ENCODE results near the gene ELF5. TPM values are rescaled to one million over a fixed set of nuclear protein-coding genes. Genes with fewer than 3 reads are reported as not detected.

The ELF5 gene
- total and polyA plus RNA-seq, 2 of the 13 experiments (the other 11 are each of a cell fraction or from before 2014, with no cell fraction given) = 0.51 to 2.6 TPM

DNA sequence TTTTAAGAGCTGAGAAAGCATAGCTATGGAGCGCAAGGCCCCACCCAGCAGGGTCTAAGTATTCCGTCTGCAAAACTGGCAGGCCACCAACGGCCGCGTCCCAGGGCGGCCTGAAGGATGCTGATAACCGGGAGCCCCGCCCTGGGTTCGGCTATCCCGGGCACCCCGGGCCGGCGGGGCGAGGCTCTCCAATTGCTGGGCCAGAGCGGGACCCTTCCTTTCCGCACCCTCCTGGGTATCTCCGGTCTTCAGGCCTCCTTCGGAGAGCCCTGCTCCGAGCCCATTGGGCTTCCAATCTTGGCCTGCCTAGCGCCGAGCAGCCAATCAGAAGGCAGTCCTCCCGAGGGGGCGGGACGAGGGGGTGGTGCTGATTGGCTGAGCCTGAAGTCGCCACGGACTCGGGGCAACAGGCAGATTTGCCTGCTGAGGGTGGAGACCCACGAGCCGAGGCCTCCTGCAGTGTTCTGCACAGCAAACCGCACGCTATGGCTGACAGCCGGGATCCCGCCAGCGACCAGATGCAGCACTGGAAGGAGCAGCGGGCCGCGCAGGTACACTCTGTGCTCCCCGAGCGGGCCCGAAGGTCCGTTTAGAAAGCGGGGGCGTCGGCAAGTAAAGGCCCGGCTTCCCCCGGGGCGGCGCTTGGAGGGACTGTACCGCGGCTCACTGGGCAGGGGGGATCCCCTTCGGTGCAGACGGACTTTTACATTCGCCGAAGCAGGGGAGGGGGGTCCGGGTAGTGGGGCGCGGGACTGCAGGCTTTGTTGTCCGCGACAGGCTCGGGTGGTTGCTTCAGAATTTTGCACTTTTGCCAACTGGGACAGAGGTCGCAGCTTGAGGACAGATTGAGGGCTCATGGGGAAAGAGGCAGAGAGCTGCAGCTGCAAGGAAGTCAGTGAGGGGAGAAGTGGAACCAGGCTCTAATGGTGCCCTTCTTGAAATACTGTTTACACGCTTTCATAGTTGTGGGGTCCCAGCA, 74.8 kb downstream of the ELF5 start, which contains the start of gene CAT (continued):
- TF ChIP-seq, protein P1, sequence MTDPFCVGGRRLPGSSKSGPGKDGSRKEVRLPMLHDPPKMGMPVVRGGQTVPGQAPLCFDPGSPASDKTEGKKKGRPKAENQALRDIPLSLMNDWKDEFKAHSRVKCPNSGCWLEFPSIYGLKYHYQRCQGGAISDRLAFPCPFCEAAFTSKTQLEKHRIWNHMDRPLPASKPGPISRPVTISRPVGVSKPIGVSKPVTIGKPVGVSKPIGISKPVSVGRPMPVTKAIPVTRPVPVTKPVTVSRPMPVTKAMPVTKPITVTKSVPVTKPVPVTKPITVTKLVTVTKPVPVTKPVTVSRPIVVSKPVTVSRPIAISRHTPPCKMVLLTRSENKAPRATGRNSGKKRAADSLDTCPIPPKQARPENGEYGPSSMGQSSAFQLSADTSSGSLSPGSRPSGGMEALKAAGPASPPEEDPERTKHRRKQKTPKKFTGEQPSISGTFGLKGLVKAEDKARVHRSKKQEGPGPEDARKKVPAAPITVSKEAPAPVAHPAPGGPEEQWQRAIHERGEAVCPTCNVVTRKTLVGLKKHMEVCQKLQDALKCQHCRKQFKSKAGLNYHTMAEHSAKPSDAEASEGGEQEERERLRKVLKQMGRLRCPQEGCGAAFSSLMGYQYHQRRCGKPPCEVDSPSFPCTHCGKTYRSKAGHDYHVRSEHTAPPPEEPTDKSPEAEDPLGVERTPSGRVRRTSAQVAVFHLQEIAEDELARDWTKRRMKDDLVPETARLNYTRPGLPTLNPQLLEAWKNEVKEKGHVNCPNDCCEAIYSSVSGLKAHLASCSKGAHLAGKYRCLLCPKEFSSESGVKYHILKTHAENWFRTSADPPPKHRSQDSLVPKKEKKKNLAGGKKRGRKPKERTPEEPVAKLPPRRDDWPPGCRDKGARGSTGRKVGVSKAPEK (CRISPR knock-in tag; IDR thresholded peaks at IDR 0.05; ENCODE audit: borderline replicate concordance) = 0 out of 2 replicates have a peak, but pooled peaks have one; percentile 24
- TF ChIP-seq ZKSCAN5 (CRISPR knock-in tag; IDR thresholded peaks at IDR 0.05) = 0 out of 2 replicates have a peak, but pooled peaks have one; percentile 54
- TF ChIP-seq, protein P2, sequence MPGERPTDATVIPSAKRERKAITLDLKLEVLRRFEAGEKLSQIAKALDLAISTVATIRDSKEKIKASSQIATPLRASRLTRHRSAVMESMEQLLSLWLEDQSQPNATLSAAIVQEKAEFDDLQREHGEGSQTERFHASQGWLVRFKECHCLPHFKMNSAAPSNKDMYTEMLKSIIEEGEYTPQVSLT (CRISPR knock-in tag; IDR thresholded peaks at IDR 0.05; ENCODE audit: borderline replicate concordance, low read depth) = no peak
- no peak for TF ChIP-seq HMG20A (CRISPR knock-in tag; IDR thresholded peaks at IDR 0.05; ENCODE audit: borderline replicate concordance)
- TF ChIP-seq SALL1 (CRISPR knock-in tag; IDR thresholded peaks at IDR 0.05) = peak; percentile 91
- TF ChIP-seq, protein P3, sequence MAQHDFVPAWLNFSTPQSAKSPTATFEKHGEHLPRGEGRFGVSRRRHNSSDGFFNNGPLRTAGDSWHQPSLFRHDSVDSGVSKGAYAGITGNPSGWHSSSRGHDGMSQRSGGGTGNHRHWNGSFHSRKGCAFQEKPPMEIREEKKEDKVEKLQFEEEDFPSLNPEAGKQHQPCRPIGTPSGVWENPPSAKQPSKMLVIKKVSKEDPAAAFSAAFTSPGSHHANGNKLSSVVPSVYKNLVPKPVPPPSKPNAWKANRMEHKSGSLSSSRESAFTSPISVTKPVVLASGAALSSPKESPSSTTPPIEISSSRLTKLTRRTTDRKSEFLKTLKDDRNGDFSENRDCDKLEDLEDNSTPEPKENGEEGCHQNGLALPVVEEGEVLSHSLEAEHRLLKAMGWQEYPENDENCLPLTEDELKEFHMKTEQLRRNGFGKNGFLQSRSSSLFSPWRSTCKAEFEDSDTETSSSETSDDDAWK (CRISPR knock-in tag; IDR thresholded peaks at IDR 0.05) = no peak
- no peak for TF ChIP-seq ZBTB7A (CRISPR knock-in tag; IDR thresholded peaks at IDR 0.05)
- TF ChIP-seq PAX8 (CRISPR knock-in tag; IDR thresholded peaks at IDR 0.05; ENCODE audit: borderline replicate concordance) = 0 out of 2 replicates have a peak, but pooled peaks have one; percentile 55
- TF ChIP-seq, protein P4, sequence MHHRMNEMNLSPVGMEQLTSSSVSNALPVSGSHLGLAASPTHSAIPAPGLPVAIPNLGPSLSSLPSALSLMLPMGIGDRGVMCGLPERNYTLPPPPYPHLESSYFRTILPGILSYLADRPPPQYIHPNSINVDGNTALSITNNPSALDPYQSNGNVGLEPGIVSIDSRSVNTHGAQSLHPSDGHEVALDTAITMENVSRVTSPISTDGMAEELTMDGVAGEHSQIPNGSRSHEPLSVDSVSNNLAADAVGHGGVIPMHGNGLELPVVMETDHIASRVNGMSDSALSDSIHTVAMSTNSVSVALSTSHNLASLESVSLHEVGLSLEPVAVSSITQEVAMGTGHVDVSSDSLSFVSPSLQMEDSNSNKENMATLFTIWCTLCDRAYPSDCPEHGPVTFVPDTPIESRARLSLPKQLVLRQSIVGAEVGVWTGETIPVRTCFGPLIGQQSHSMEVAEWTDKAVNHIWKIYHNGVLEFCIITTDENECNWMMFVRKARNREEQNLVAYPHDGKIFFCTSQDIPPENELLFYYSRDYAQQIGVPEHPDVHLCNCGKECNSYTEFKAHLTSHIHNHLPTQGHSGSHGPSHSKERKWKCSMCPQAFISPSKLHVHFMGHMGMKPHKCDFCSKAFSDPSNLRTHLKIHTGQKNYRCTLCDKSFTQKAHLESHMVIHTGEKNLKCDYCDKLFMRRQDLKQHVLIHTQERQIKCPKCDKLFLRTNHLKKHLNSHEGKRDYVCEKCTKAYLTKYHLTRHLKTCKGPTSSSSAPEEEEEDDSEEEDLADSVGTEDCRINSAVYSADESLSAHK (CRISPR knock-in tag; IDR thresholded peaks at IDR 0.05; ENCODE audit: borderline replicate concordance) = no peak
- TF ChIP-seq ZNF382 (CRISPR knock-in tag; IDR thresholded peaks at IDR 0.05; ENCODE audit: borderline replicate concordance) = no peak
- peak; percentile 40; the same call in 1 of the 2 replicates for TF ChIP-seq ZNF747 (CRISPR knock-in tag; IDR thresholded peaks at IDR 0.05; ENCODE audit: borderline replicate concordance)
- peak; percentile 84 for TF ChIP-seq ZNF761 (CRISPR knock-in tag; conservative IDR thresholded peaks at IDR 0.05)
- peak; percentile 79 for TF ChIP-seq ZNF563 (CRISPR knock-in tag; IDR thresholded peaks at IDR 0.05)
- no peak for TF ChIP-seq ZNF24 (IDR thresholded peaks at IDR 0.05)
- TF ChIP-seq ELF1 (CRISPR knock-in tag; IDR thresholded peaks at IDR 0.05) = no peak; the same call in 1 of the 2 replicates
- peak; percentile 76; the same call in 1 of the 2 replicates for TF ChIP-seq GLI4 (CRISPR knock-in tag; IDR thresholded peaks at IDR 0.05; ENCODE audit: borderline replicate concordance)
- TF ChIP-seq, protein P5, sequence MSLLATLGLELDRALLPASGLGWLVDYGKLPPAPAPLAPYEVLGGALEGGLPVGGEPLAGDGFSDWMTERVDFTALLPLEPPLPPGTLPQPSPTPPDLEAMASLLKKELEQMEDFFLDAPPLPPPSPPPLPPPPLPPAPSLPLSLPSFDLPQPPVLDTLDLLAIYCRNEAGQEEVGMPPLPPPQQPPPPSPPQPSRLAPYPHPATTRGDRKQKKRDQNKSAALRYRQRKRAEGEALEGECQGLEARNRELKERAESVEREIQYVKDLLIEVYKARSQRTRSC (CRISPR knock-in tag; IDR thresholded peaks at IDR 0.05; ENCODE audit: low read depth) = no peak
- no peak for TF ChIP-seq ZNF329 (CRISPR knock-in tag; IDR thresholded peaks at IDR 0.05; ENCODE audit: low read depth)
- TF ChIP-seq YEATS2 (CRISPR knock-in tag; IDR thresholded peaks at IDR 0.05; ENCODE audit: borderline replicate concordance) = peak; percentile 38
- 0 out of 2 replicates have a peak, but pooled peaks have one; percentile 22 for TF ChIP-seq DNMT1 (CRISPR knock-in tag; IDR thresholded peaks at IDR 0.05)

All from HepG2 (cell line).